ENCODE results near the gene UGT1A7. TPM values are rescaled to one million over a fixed set of nuclear protein-coding genes. Genes with fewer than 3 reads are reported as not detected.
"Not testable (repeated sequence)": the region's sequence is repeated elsewhere in the genome, so short reads cannot be mapped to it uniquely, and the experiment has no call there.

UGT1A7 gene
- total and polyA plus RNA-seq, 9 of the 15 experiments (the other 6 are each of a cell fraction or from before 2014, with no cell fraction given), result not detected

- TF ChIP-seq E2F6 (IDR thresholded peaks at IDR 0.05; ENCODE audit: borderline replicate concordance in 1 of 2, extremely low read depth in 1 of 2, insufficient read depth in 1 of 2, insufficient read length in 1 of 2, low read depth in 1 of 2, low read length in 1 of 2, poor library complexity in 1 of 2, severe bottlenecking in 1 of 2) (no peak), AFF4 (CRISPR knock-in tag; IDR thresholded peaks at IDR 0.05) (no peak)
Observed at GRCh38 chr2:233681521-233682099, at the start of gene UGT1A7 (continued).

GRCh38 chr2:233636306-233636705 is 45.4 kb upstream of the UGT1A7 start, which contains the start of gene UGT1A10:
UGT1A10 (plus strand) TSS chr2:233636448; CDS start chr2:233636523, 75 bp downstream.
- H3K36me3 ChIP-seq (ENCODE audit: control insufficient read depth, insufficient read depth, low read length); H2AFZ ChIP-seq (ENCODE audit: low read depth, low read length); H3K9me3 ChIP-seq (replicated peaks; ENCODE audit: control insufficient read depth, insufficient read depth, low read depth, low read length); H3K4me1 ChIP-seq (replicated peaks in 1 of 2; ENCODE audit: control insufficient read depth in 2 of 2, insufficient read depth in 2 of 2, low read length in 2 of 2); BruUV-seq (replicated peaks); H3K27me3 ChIP-seq (ENCODE audit: control insufficient read depth in 2 of 2, insufficient read depth in 2 of 2, low read length in 2 of 2); ATAC-seq; in situ Hi-C loops (cut with MboI); CTCF ChIA-PET (ENCODE audit: low intra/inter-chr PET ratio); DNase-seq (ENCODE audit: extremely low read depth in 1 of 4, low spot score in 3 of 4); H4K20me1 ChIP-seq (replicated peaks; ENCODE audit: control insufficient read depth, insufficient read depth, low read length); H3K4me3 ChIP-seq; H3K79me2 ChIP-seq (ENCODE audit: control insufficient read depth, insufficient read depth, low read length); H3K27ac ChIP-seq (ENCODE audit: extremely low read depth, low read depth, low read length); H3K9ac ChIP-seq (ENCODE audit: insufficient read depth in 1 of 2, low read depth in 2 of 2, low read length in 2 of 2); H3K4me2 ChIP-seq (ENCODE audit: insufficient read depth, low read length); FAIRE-seq; intact Hi-C loops (cut with micrococcal nuclease); H3K9me1 ChIP-seq (ENCODE audit: control insufficient read depth, insufficient read depth, low read length): not testable (repeated sequence)
- POLR2A ChIA-PET, result interaction anchor here (0.6 kb wide), 1 partner anchor 188 kb away, joined by 3 read pairs; no protein-coding TSS in a partner anchor
- 5% methylated on average over 9 of the region's 10 CpGs for WGBS (ENCODE audit: insufficient coverage, low coverage, missing lambda C conversion rate)
